Ovary (tissue), 3 donors: ENCODE data around the gene MMP25.

ENCODE experiments used
- EP300 ChIP-seq: sonication (generic); formaldehyde crosslinking; IDR thresholded peaks from one replicate; pipeline ENCODE4 v1.6.1; 2017; ENCODE audit warnings: antibody characterized with exemption
- POLR2A ChIP-seq: fragments of 450-650 bp; IDR thresholded peaks from one replicate; pipeline ENCODE4 v1.6.1; 2017; ENCODE audit warnings: antibody characterized with exemption, mild to moderate bottlenecking, moderate library complexity
- TF ChIP-seq, protein P1 (sequence below), 3 donors: fragments of 450-650 bp in 2 of 3; fragments of 200-600 bp in 1 of 3; IDR thresholded peaks; one replicate each; pipeline versions ENCODE4 v1.5.1 to v1.8.0; 2016 to 2022; ENCODE audit warnings: antibody characterized with exemption in 3 of 3, mild to moderate bottlenecking in 1 of 3
- donor health status: DM: no; HTN: no; CAD: no.

GRCh38 chr16:3088450-3088849, 42.1 kb downstream of the MMP25 start:
- TF ChIP-seq, protein P1, sequence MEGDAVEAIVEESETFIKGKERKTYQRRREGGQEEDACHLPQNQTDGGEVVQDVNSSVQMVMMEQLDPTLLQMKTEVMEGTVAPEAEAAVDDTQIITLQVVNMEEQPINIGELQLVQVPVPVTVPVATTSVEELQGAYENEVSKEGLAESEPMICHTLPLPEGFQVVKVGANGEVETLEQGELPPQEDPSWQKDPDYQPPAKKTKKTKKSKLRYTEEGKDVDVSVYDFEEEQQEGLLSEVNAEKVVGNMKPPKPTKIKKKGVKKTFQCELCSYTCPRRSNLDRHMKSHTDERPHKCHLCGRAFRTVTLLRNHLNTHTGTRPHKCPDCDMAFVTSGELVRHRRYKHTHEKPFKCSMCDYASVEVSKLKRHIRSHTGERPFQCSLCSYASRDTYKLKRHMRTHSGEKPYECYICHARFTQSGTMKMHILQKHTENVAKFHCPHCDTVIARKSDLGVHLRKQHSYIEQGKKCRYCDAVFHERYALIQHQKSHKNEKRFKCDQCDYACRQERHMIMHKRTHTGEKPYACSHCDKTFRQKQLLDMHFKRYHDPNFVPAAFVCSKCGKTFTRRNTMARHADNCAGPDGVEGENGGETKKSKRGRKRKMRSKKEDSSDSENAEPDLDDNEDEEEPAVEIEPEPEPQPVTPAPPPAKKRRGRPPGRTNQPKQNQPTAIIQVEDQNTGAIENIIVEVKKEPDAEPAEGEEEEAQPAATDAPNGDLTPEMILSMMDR (IDR thresholded peaks at IDR 0.05): no peak
- no peak for TF ChIP-seq EP300
- TF ChIP-seq POLR2A: no peak
